ENCODE measurements around the gene CHRND. TPM values are rescaled to one million over a fixed set of nuclear protein-coding genes. Genes with fewer than 3 reads are reported as not detected.
"Not testable (repeated sequence)": the region's sequence is repeated elsewhere in the genome, so short reads cannot be mapped to it uniquely, and the experiment has no call there.

Gene CHRND
- total RNA-seq, 2 experiments from 2014 or later, result not detected

DNA sequence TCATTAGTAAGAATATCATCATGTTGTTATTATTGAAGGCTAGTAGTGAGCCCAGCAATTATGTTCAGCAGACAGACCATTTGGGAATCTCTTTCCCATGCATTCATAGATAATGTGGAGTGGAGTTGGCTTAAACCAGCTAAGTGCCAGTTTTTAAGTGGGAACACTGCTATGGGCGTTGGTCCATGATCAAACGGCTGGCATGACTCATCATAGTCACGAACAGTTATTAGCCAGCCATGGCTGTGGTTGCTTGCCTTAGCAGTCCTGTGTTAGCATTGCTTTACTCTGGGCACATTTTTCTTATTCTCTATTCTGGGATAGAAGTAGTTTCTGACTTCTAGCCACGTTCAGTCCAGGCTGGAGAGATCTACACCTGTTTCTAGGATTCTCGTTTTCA lies 42.2 kb downstream of the CHRND start:
- H4K20me1 ChIP-seq (ENCODE audit: insufficient read depth, low read length), result no peaks in the 10 kb centered on the region
- no peak for TF ChIP-seq EZH2phosphoT487 (IDR thresholded peaks at IDR 0.05; ENCODE audit: borderline replicate concordance, low read depth, low read length)
- TF ChIP-seq, protein P1, sequence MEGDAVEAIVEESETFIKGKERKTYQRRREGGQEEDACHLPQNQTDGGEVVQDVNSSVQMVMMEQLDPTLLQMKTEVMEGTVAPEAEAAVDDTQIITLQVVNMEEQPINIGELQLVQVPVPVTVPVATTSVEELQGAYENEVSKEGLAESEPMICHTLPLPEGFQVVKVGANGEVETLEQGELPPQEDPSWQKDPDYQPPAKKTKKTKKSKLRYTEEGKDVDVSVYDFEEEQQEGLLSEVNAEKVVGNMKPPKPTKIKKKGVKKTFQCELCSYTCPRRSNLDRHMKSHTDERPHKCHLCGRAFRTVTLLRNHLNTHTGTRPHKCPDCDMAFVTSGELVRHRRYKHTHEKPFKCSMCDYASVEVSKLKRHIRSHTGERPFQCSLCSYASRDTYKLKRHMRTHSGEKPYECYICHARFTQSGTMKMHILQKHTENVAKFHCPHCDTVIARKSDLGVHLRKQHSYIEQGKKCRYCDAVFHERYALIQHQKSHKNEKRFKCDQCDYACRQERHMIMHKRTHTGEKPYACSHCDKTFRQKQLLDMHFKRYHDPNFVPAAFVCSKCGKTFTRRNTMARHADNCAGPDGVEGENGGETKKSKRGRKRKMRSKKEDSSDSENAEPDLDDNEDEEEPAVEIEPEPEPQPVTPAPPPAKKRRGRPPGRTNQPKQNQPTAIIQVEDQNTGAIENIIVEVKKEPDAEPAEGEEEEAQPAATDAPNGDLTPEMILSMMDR (conservative IDR thresholded peaks at IDR 0.05; ENCODE audit: low read length), result no peak
- no peak for DNase-seq (ENCODE audit: low spot score)
- BruUV-seq (replicated peaks), result no TSS peak
- H2AFZ ChIP-seq (ENCODE audit: low read length), result no peak overlapping the region
- CTCF ChIA-PET (ENCODE audit: unreplicated experiment), result interaction anchor here (0.6 kb wide), 1 partner anchor 215 kb away, joined by 4 read pairs; no protein-coding TSS in a partner anchor
- H3K4me2 ChIP-seq (ENCODE audit: low read length), result no peak overlapping the region
- H3K36me3 ChIP-seq (ENCODE audit: insufficient read depth, low read length), result peaks cover 92% of the 10 kb centered on the region
- H3K27ac ChIP-seq (ENCODE audit: low read depth, low read length, poor library complexity, severe bottlenecking), result no peak overlapping the region
- no peaks in the 10 kb centered on the region for H3K4me1 ChIP-seq (ENCODE audit: insufficient read depth, low read length, poor library complexity, severe bottlenecking)
- H3K9me2 ChIP-seq (ENCODE audit: insufficient read depth, low read length), result no peaks in the 10 kb centered on the region
- no peaks in the 10 kb centered on the region for H3K9me3 ChIP-seq (ENCODE audit: low read length)
- POLR2A ChIA-PET, result no interaction called here
- no peaks in the 10 kb centered on the region for H3K79me2 ChIP-seq (ENCODE audit: insufficient read depth, low read depth, low read length)
- intact Hi-C loops (cut with micrococcal nuclease; ENCODE audit: unreplicated experiment), result no loop called here
- H3K4me3 ChIP-seq (ENCODE audit: low read depth, low read length, poor library complexity, severe bottlenecking), result no peak overlapping the region

DNA sequence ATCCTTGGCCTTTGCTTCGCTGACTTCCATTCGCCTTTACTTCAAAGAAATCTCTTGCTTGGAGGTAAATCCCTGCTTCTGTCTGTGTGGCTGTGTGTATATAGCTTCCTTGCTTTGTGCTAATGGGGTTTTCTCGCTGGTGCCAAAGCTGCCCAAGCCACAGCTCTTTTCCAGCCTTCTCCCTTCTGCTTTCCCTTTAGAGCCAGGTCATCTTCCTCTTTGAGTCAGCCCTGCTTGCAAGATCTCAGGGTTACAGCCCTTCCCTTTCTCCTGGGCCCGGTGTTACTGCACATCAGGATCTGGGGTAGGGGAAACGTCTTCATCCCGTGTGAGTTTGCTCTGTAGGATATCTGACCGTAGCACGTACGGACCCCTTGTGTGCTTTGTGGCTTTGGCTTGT lies 43.6 kb downstream of the CHRND start:
- intact Hi-C loops (cut with micrococcal nuclease; ENCODE audit: unreplicated experiment), result no loop called here
- CTCF ChIA-PET (ENCODE audit: unreplicated experiment), result no interaction called here

DNA sequence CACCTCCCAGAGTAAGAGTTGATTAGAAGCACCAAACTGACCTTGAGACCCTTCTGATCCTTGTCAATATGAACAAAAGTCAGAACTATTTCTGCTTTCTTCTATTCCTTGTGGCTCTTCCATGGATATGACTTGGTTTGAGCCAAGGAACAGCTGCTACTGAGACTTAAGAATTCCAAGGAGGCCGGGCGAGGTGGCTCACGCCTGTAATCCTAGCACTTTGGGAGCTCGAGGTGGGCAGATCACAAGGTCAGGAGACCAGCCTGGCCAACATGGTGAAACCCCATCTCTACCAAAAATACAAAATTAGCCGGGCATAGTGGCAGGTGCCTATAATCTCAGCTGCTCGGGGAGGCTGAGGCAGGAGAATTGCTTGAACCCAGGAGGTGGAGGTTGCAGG lies 44.5 kb downstream of the CHRND start:
- H2AFZ ChIP-seq (ENCODE audit: low read length); H3K9me2 ChIP-seq (ENCODE audit: insufficient read depth, low read length); CTCF ChIA-PET (ENCODE audit: unreplicated experiment); H3K4me3 ChIP-seq (ENCODE audit: low read depth, low read length, poor library complexity, severe bottlenecking); H4K20me1 ChIP-seq (ENCODE audit: insufficient read depth, low read length); H3K9me3 ChIP-seq (ENCODE audit: low read length); H3K4me1 ChIP-seq (ENCODE audit: insufficient read depth, low read length, poor library complexity, severe bottlenecking); H3K27ac ChIP-seq (ENCODE audit: low read depth, low read length, poor library complexity, severe bottlenecking); H3K4me2 ChIP-seq (ENCODE audit: low read length); H3K79me2 ChIP-seq (ENCODE audit: insufficient read depth, low read depth, low read length); intact Hi-C loops (cut with micrococcal nuclease; ENCODE audit: unreplicated experiment); BruUV-seq (replicated peaks); DNase-seq (ENCODE audit: low spot score): not testable (repeated sequence)
- POLR2A ChIA-PET, result interaction anchor here (1.1 kb wide), 1 partner anchor 170 kb away, joined by 3 read pairs; no protein-coding TSS in a partner anchor
- H3K36me3 ChIP-seq (ENCODE audit: insufficient read depth, low read length), result peaks cover 89% of the 10 kb centered on the region

More for the DNA sequence above, 43.6 kb downstream of the CHRND start:
- Histone ChIP-seq H3K9me2 (ENCODE audit: insufficient read depth, low read length) (no peaks in the 10 kb centered on the region), H2AFZ (ENCODE audit: low read length) (no peak overlapping the region), H3K79me2 (ENCODE audit: insufficient read depth, low read depth, low read length) (no peaks in the 10 kb centered on the region), H4K20me1 (ENCODE audit: insufficient read depth, low read length) (no peaks in the 10 kb centered on the region), H3K36me3 (ENCODE audit: insufficient read depth, low read length) (peaks cover 88% of the 10 kb centered on the region), H3K4me1 (ENCODE audit: insufficient read depth, low read length, poor library complexity, severe bottlenecking) (no peaks in the 10 kb centered on the region), H3K27ac (ENCODE audit: low read depth, low read length, poor library complexity, severe bottlenecking) (no peak overlapping the region), H3K9me3 (ENCODE audit: low read length) (no peaks in the 10 kb centered on the region), H3K4me2 (ENCODE audit: low read length) (no peak overlapping the region), H3K4me3 (ENCODE audit: low read depth, low read length, poor library complexity, severe bottlenecking) (no peak overlapping the region)
- no peak for TF ChIP-seq EZH2phosphoT487 (IDR thresholded peaks at IDR 0.05; ENCODE audit: borderline replicate concordance, low read depth, low read length)
- TF ChIP-seq, protein P1 (conservative IDR thresholded peaks at IDR 0.05; ENCODE audit: low read length), result no peak
- POLR2A ChIA-PET, result no interaction called here
- no TSS peak for BruUV-seq (replicated peaks)
- DNase-seq (ENCODE audit: low spot score), result no peak

Data from OCI-LY7 (cell line).